ENCODE measurements around the gene NFYC.

NFYC gene

DNA sequence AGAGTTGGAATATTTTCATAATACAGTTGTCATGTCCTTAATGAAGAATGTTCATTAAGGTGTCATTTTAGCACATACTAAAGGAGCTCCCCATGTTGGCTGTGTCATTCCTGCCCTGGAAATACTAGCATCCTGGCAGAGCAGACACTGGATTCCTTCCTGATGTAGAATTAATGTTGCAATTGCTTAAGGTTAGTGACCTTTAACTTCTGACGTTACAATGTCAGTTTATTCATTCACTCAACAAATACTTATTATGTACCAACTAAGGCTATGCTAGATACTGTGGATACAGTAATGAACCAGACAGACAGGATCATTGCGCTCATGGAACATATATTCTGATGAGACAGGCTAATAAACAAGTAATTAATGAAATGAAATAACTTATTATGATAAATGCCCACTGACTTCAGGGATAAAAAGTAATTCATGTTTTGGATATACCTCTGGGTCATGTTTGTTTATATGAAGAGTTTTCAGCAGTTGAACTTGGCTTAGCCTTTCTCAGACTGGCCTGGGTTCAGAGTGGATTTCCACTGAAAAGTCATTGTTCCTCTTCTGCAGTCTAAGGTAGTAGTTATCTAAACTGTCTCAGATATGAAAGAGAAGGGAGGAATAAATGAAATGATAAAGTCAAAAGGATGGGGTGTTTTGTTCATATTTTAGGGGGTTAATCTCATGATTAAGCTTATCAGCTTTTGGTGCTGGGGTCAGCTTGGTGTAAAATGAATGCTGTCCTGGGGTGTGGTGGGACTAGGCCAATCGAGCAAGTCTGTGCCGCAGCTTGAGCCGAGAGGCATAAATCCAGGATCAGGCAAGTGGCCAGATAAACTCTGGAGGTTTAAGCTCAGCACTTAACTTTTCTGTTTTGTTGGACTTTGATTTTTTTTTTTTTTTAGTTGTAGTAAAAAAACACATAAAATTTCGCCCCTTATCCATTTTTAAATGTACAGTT lies 48.8 kb downstream of the NFYC start:
- no peak for DNase-seq

DNA sequence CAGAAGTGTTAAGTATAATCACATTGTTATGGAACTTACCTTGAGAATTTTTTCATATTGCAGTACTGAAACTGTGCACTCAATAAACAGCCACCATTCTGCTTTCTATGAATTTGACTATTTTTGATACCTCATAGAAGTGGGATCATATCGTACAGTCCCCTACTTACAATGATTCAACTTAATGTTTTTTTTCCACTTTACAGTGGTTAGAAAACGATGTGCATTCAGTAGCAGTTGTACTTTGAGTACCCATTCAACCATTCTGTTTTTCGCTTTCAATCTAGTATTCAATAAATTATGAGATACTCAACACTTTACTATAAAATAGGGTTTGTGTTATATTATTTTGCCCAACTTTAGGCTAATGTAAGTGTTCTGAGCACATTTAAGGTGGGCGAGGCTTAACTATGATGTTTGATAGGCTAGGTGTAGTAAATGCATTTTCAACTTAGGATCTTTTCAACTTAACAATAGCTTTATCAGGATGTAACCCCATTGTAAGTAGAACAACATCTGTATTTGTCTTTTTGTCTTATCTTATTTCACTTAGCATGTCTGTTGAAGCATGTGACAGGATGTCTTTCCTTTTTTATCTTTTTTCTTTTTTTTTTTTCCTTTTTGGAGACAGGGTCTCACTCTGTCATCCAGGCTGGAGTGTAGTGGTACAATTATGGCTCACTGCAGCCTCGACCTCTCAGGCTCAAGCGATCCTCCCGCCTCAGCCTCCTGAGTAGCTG lies 49.7 kb downstream of the NFYC start:
- no peak for DNase-seq

GRCh38 chr1:40742363-40743061 lies 51.0 kb downstream of the NFYC start:
- DNase-seq: peak; percentile 66

DNA sequence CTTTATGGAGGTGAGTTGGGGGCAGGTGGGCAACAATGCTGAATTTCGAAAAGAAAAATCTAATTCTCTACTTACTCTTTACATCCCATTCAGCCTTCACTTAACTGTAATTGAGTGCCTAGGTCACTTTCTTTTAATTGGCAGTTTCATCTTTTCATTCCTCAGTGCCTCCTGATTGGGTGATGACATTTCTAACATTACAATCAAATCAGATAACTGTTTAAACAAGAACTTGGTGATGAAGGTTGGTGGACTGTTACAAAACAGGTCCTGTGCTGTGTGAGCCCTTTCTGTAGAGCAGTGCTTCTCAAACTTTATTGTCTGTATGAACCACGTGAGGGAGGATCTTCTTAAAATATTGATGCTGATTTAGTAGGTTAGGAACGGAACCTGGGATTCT lies 51.9 kb downstream of the NFYC start:
- no peak for DNase-seq

- no peak for DNase-seq
Observed at GRCh38 chr1:40743860-40744259, 52.4 kb downstream of the NFYC start.

GRCh38 chr1:40745176-40745575 lies 53.7 kb downstream of the NFYC start:
- no peak for DNase-seq

DNA sequence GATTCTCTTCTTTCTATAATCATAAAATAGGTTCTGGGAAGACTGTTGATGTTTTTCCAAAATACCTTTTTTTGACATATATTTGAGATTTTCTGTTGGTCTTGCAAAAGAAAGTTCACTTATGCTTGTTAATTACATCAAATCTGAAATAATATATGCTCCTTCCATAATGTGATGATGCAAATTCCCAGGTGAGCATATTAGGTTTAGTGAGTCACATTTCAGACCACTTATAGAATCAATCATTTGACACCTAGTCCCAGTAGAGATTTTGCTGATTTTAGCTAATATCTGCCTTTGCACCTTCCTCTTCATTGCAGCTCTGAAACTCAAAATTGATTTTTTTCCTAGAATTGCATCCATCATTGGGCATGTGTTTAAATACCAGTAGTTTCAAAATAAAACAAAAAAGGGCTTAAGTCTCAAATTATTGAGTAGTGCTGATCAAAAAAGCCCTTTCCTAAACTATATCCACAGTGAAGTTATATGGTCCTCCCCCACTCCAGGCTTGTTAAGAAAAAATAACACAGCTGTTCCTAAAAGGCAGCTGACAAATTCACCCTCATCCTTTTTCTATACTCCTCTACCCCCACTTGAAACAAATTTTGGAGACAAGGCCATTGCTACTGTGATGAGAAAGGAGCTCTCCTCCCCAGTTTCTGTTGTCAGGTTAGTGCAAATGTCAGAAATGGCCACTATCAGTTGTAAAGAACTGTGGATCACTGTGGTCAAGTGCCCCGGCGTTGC lies 55.0 kb downstream of the NFYC start:
- no peak for DNase-seq

GRCh38 chr1:40748841-40749718 lies 57.6 kb downstream of the NFYC start:
- no peak for DNase-seq

GRCh38 chr1:40749817-40750216 lies 58.3 kb downstream of the NFYC start:
- no peak for DNase-seq

GRCh38 chr1:40750451-40750908 lies 59.0 kb downstream of the NFYC start:
- DNase-seq: no peak

DNA sequence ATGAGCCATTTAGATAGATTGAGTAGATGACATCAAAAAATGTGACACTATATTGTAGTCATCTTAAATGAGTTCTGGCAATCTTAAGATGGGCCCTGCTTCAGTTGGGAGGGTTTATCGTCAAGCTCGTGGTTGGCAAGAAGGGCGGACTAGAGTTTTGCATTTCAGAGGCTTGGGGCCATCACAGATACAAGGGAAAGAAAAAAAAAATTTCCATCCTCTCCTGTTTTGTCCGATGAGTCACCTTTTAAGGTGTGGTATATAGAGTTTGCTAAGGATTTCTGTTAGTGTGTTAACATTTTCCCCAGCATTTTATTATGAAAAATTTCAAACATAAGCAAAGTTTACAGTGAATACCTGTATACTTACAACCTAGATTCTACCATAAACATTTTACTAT lies 60.3 kb downstream of the NFYC start:
- no peak for DNase-seq

- no peak for DNase-seq
Observed at GRCh38 chr1:40753142-40753882, 61.8 kb downstream of the NFYC start.

DNA sequence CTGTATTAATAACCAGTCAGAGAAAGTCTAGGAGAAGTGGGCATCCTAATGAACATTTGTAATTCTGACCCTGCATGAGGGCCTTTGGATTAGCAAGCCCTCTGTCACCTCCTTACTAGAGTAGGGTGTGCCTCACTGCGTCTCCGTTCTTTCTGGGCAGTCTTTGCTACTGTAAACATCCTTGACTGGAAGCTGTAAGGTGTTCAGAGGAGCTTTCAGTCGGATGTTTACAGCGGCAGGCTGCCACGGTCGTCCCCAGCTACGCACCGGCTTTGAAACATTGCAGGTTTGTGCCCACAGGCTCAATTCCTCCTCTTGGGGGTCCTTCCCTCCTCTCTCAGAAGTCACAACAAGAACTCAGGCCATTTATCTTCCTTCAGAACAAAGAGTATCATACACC lies 62.7 kb downstream of the NFYC start:
- DNase-seq: no peak

DNA sequence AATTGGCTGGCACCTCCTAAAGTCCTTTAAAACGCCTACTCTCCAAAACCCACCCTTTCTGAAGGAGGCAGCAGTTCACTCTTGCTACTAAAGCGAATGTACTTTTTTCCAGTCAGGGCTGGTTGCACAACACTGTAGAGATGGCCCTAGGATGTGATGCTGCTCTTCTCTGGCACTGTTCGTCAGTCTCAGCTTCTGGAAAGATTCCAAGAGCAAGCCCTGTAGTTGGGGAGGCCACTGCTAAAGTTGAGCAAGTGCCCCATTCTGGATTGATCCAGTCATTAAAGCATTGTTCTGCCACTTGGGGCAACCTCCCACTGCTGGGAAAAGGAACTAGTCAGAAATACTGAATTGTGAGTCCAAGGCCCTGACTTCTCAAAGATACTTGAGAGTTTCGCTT lies 63.6 kb downstream of the NFYC start:
- peak; percentile 69 for DNase-seq

GRCh38 chr1:40756523-40756922 lies 65.0 kb downstream of the NFYC start:
- no peak for DNase-seq

GRCh38 chr1:40757084-40757483 lies 65.6 kb downstream of the NFYC start:
- DNase-seq: no peak

GRCh38 chr1:40758004-40758403 lies 66.5 kb downstream of the NFYC start:
- DNase-seq: no peak

DNA sequence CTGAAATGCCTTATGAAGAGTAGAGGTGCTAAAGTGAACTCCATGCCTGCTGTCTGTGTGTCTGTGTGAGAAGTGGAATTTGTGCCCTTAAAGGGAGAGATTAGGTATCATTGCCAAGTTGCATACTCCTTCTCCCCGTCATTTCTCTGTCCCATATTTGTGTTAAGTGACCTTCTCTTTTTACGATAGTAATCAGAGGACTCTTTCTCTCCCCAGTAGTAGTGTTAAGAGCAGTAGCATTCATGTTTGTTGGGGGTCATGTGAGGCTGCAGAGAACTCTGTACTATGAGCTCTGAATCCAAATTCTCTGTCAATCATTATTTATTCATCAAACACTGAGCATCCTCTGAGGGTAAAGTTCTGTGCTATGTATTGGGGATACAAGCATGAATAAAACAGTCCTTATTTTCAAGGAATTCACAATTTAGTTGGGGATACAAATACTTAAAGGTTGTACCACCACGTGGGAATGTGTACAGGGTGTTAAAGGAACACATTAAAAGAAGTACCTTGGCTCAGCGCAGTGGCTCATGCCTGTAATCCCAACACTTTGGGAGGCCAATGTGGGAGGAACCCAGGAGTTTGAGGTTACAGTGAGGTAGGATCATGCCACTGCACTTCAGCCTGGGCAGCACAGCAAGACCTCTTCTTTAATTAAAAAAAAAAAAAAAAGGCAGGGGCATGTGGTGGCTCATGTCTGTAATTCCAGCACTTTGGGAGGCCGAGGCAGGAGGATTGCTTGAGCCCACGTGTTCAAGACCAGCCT lies 67.3 kb downstream of the NFYC start:
- DNase-seq: no peak

GRCh38 chr1:40760984-40761383 lies 69.5 kb downstream of the NFYC start:
- no peak for DNase-seq

Measured in MV-4-11 (cell line).